HG03439 (cell line): ENCODE measurements around the gene PCCA.
"Not testable (repeated sequence)": the region's sequence is repeated elsewhere in the genome, so short reads cannot be mapped to it uniquely, and the experiment has no call there.

Experiments used
- ATAC-seq: cut with Tn5 transposase; IDR thresholded peaks from one replicate; pipeline ENCODE4 v1.9.1; 2021; ENCODE audit warnings: mild to moderate bottlenecking, moderate library complexity; ENCODE audit not compliant: unreplicated experiment

PCCA gene

GRCh38 chr13:100344544-100344943 lies 255.7 kb downstream of the PCCA start:
- no peak for ATAC-seq

DNA sequence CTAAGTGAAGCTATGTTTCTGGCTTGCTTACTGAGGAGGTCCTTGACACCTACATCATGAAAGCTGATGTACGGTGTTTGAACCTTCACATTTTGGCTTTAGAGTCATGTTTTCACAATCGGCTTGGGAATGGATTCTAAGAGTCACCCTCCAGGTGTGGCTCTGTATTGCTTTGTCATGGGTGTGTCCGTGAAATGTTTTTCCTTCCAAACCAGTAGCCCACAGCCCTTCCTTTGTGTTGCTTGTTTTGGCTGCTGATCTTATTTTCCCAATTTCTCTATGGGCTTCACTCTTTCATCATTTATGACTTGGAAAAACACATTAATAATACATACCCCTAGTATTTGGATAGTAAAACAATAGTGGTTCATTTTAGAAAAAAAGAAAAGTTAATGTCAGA lies 259.1 kb downstream of the PCCA start:
- ATAC-seq, result no peak

DNA sequence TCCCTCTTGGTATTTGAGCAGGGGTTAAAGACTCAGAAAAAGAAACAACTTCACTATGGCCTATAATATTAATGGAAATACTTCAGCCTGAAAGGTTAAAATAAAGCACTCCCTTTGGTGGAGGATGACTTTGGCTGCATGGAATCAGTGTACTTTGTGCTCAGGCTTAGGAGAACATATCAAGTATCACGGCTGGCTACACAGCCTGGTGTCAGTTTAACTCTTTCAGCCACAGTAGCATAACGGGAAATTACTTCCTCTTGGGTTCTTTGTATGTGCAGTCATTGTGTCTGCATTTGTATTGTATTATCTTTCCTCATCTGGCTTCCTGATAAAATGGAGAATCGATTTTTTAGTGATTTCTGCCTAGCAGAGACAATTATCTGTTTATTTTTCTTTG lies 260.7 kb downstream of the PCCA start:
- ATAC-seq, result no peak

DNA sequence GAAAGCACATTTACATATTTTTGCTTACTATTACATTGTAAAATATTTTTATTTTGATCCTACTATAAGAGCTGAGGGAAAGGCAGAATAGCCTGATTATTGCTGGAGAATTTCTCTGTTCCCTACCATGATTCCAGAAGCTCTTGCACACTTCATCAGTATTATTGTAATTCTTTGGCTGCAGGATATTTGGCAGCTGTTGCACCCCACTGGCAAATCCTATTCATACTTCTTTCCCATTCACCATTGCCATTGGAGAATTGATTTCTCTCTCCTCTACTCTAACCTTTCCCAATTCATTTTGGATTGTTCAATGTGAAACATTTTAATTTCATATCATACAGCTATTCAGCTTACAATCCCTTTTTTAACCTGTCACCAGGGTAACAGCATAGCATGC lies 261.7 kb downstream of the PCCA start:
- ATAC-seq, result no peak

GRCh38 chr13:100356426-100356825 lies 267.5 kb downstream of the PCCA start:
- no peak for ATAC-seq

DNA sequence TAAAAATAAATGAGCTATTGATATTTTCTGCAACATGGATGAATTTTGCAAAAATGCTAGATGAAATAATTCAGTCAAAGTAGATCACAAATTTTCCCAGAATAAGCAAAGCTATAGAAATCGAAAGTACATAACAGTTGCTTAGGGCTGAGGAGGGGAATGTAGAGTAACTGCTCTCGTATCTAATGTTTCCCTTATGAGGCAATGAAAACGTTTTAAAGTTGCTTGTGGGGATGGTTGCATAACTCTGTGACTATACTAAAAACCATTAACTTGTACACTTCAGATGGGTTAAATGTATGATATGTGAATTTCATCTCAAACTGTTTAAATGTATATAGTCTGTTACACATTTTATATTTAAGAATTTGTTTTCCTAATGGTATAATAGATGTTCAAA lies 268.0 kb downstream of the PCCA start:
- no peak for ATAC-seq

DNA sequence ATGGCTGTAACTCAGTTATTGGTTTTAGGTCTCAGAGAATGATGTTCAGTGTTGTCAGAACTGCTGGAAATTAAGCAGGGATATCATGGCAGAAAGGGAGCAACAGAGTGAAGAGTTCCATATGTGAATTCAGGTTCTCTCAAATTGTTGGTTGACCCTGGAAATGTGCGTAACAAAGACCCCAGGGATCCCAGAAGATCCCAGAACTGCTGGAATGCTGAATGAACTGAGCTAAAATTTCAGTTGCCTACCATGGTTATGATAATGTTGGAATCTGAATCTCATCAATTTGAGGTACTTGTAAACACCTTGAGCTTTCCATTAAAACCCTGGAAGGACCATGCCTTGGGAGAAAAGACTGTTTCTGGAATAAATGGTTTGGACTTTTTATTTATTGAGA lies 268.9 kb downstream of the PCCA start:
- no peak for ATAC-seq

DNA sequence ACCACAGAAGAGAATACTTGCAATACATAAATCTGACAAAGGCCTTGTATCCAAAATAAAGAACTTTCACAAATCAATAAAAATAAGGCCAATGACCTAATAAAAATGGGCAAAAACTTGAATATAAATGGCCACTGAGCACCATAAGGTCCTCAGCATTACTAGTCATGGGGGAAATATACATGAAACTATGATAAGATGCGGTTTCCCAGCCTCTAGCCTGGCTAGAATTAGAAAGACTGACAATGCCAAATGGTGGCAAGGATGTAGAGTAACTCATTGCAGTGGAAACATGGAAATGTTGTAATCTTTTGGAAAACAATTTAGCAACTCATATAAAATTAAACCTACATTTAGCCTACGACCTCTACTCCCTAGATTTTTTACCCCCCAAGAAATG lies 272.6 kb downstream of the PCCA start:
- no peak for ATAC-seq

DNA sequence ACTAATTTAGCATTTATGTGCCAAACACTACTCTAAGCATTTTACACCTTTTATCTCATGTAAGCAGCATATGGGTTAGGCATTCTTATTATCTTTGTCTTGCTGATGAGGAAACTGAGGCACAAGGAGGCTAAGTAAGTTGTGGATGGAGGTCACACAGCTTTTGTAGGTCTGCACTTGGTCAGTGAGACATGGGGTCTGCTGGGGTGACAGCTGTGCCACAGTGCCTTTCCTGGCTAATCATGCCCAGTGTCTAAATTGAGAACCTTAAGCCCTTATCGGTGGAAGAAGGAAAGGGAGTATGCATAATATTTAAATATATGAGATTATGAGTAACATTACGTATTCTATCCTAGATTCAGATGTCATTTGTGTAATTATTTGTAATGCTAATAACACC lies 273.5 kb downstream of the PCCA start:
- ATAC-seq, result no peak

- no peak for ATAC-seq
Measured at GRCh38 chr13:100362781-100363180, 273.9 kb downstream of the PCCA start.

DNA sequence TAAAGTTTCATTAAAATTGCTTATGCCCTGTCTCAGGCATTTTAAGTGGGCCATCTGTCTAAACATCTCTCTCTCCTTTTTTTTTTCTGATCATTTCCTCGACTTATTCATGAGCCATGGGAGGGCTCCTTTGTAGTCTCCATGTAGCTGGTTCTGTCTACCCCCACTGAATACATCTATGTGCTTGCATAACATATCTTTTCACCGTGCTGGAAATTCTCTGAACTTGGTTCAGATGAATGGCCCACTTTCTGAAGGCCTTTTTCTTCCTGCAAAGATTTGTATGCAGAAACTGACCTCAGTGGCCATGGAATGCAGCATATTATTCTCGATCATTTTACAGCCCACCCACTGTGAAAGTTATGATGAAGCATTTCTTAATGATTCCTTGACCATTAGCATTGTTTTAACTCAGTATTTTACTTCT lies 274.4 kb downstream of the PCCA start:
- ATAC-seq, result no peak

DNA sequence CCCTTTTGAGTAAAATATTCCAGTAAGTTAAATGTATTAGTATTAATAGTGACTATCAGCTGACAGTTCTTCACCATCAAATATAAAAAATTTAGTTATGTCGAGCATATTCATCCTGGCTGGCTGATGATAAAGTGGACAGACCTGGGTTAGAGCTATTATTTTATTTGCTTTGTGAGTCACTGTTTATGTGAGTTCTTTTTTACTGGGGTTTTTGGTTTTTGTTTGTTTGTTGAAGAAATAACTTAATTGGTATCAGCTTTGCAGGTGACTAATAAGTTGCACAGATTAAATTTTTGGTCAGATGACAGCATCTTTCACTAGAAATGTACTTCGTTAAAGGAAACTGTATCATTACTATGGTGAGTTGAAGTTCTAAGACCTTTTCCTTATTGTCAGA lies 275.0 kb downstream of the PCCA start:
- ATAC-seq, result no peak

GRCh38 chr13:100364591-100364990 lies 275.7 kb downstream of the PCCA start:
- ATAC-seq, result no peak

GRCh38 chr13:100365680-100366079 lies 276.8 kb downstream of the PCCA start:
- ATAC-seq, result no peak

GRCh38 chr13:100378533-100378932 lies 289.6 kb downstream of the PCCA start:
- no peak for ATAC-seq

GRCh38 chr13:100381595-100382224 lies 292.8 kb downstream of the PCCA start:
- no peak for ATAC-seq

GRCh38 chr13:100382785-100383184 lies 293.9 kb downstream of the PCCA start:
- ATAC-seq, result no peak

DNA sequence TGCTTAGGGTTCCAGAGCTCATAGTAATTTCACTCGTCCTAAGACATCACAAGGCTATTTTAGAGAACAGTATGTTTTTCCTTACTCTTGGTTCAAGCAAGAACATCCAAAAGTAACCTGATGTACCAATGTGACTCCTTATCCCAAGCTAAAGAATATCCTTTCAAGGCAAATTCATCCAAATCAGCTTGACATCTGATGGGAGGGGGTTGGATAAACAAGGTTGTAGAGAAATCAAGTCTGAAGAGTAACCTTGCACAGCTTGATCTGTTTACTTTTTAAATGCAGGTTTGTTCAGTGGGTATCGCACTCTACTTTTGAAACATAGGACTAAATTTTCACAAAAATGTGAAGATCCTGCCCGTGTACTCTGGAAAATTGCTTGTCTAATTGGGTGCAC lies 298.5 kb downstream of the PCCA start:
- ATAC-seq, result no peak

DNA sequence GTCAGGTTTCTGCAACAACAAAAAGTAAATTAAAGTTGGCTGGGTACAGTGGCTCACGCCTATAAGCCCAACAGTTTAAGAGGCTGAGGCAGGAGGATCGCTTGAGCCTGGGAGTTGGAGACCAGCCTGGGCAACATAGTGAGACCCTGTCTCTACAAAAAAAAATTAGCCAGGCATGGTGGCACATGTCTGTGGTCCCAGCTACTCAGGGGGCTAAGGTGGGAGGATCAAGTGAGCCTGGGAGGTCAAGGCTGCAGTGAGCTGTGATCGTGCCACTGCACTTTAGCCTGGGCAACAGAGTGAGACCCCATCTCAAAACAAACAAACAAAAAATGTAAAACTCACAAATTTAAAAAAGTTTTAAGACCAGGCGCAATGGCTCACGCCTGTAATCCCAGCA lies 299.3 kb downstream of the PCCA start:
- ATAC-seq, result not testable (repeated sequence)

DNA sequence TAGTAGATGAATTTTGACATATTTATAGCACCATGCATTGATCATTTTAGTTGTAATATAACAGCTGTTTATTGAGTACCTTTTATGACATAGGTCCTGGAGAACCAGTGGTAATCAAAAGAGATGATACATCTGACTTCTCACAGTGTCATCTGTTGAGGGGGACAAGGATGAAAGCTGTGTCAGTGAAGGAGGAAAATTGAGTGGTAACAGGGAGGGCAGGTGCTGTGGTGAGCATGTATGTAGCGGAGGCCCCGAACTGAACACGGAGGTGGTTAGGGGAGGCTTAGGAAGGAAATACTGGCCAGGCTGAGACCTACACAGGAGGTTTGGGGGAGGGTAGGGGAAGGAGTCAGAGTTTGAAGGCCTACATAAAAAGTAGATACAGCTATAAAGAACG lies 300.0 kb downstream of the PCCA start:
- ATAC-seq, result no peak

- no peak for ATAC-seq
Measured at GRCh38 chr13:100389617-100390016, 300.7 kb downstream of the PCCA start.

- peak; percentile 43 for ATAC-seq
Measured at GRCh38 chr13:100392709-100393630, 304.1 kb downstream of the PCCA start.
